ENCODE data around the gene SH3D21.

The SH3D21 gene

GRCh38 chr1:36287595-36287994, 18.6 kb upstream of the SH3D21 start:
- H3F3A ChIP-seq (ENCODE audit: control insufficient read depth, insufficient read depth) = peaks cover 36% of the 10 kb centered on the region
- H3K9me2 ChIP-seq (replicated peaks; ENCODE audit: control insufficient read depth, low read length) = no peaks in the 10 kb centered on the region
- H3K9me3 ChIP-seq (ENCODE audit: control insufficient read depth, insufficient read depth, low read length) = no peaks in the 10 kb centered on the region
- H3K4me1 ChIP-seq (ENCODE audit: control insufficient read depth, low read length) = peaks cover 20% of the 10 kb centered on the region
- H3K4me3 ChIP-seq (ENCODE audit: low read length) = no peak overlapping the region
- peaks cover 22% of the 10 kb centered on the region; the same call in 1 of the 2 replicates for H4K20me1 ChIP-seq (ENCODE audit: control insufficient read depth, insufficient read depth, low read depth, low read length)
- TF ChIP-seq CTCF (IDR thresholded peaks at IDR 0.05; ENCODE audit: low read depth, low read length, poor library complexity, severe bottlenecking) (no peak), EZH2phosphoT487 (IDR thresholded peaks at IDR 0.05; ENCODE audit: borderline replicate concordance, low read length) (no peak)
- H3K79me2 ChIP-seq (ENCODE audit: control insufficient read depth, low read length) = peaks cover 59% of the 10 kb centered on the region
- no peak overlapping the region for H3K4me2 ChIP-seq (ENCODE audit: low read length)
- peaks cover 96% of the 10 kb centered on the region for H3K36me3 ChIP-seq (ENCODE audit: control insufficient read depth, low read length)
- no peak overlapping the region for H3K27ac ChIP-seq (ENCODE audit: low read depth, low read length)
- H3K27me3 ChIP-seq (ENCODE audit: control insufficient read depth, low read length) = no peaks in the 10 kb centered on the region

- H3K36me3 ChIP-seq (ENCODE audit: control insufficient read depth, low read length) = peaks cover 86% of the 10 kb centered on the region
- H3K9me2 ChIP-seq (replicated peaks; ENCODE audit: control insufficient read depth, low read length) = no peaks in the 10 kb centered on the region
- H3K27me3 ChIP-seq (ENCODE audit: control insufficient read depth, low read length) = no peaks in the 10 kb centered on the region
- TF ChIP-seq EZH2phosphoT487 (IDR thresholded peaks at IDR 0.05; ENCODE audit: borderline replicate concordance, low read length) = no peak
- TF ChIP-seq CTCF (IDR thresholded peaks at IDR 0.05; ENCODE audit: low read depth, low read length, poor library complexity, severe bottlenecking) = no peak
- no peaks in the 10 kb centered on the region for H3K9me3 ChIP-seq (ENCODE audit: control insufficient read depth, insufficient read depth, low read length)
- H3K4me3 ChIP-seq (ENCODE audit: low read length) = no peak overlapping the region
- H3K79me2 ChIP-seq (ENCODE audit: control insufficient read depth, low read length) = peaks cover 9% of the 10 kb centered on the region
- no peaks in the 10 kb centered on the region for H4K20me1 ChIP-seq (ENCODE audit: control insufficient read depth, insufficient read depth, low read depth, low read length)
- no peak overlapping the region for H3K4me2 ChIP-seq (ENCODE audit: low read length)
- no peak overlapping the region for H3K27ac ChIP-seq (ENCODE audit: low read depth, low read length)
- peaks cover 14% of the 10 kb centered on the region for H3F3A ChIP-seq (ENCODE audit: control insufficient read depth, insufficient read depth)
- no peaks in the 10 kb centered on the region for H3K4me1 ChIP-seq (ENCODE audit: control insufficient read depth, low read length)
These were observed 10.8 kb upstream of the SH3D21 start for GRCh38 chr1:36295390-36295789.

GRCh38 chr1:36297062-36297461, 9.1 kb upstream of the SH3D21 start:
- Histone ChIP-seq H3K9me3 (ENCODE audit: control insufficient read depth, insufficient read depth, low read length) (no peaks in the 10 kb centered on the region), H3K79me2 (ENCODE audit: control insufficient read depth, low read length) (0 out of 2 replicates have a peak, but pooled peaks cover 2% of the 10 kb centered on the region), H3K4me1 (ENCODE audit: control insufficient read depth, low read length) (no peaks in the 10 kb centered on the region), H3K4me3 (ENCODE audit: low read length) (no peak overlapping the region), H3K36me3 (ENCODE audit: control insufficient read depth, low read length) (peaks cover 86% of the 10 kb centered on the region), H3F3A (ENCODE audit: control insufficient read depth, insufficient read depth) (peaks cover 19% of the 10 kb centered on the region), H3K9me2 (replicated peaks; ENCODE audit: control insufficient read depth, low read length) (no peaks in the 10 kb centered on the region), H3K27ac (ENCODE audit: low read depth, low read length) (no peak overlapping the region), H3K4me2 (ENCODE audit: low read length) (no peak overlapping the region), H4K20me1 (ENCODE audit: control insufficient read depth, insufficient read depth, low read depth, low read length) (no peaks in the 10 kb centered on the region), H3K27me3 (ENCODE audit: control insufficient read depth, low read length) (no peaks in the 10 kb centered on the region)
- TF ChIP-seq EZH2phosphoT487 (IDR thresholded peaks at IDR 0.05; ENCODE audit: borderline replicate concordance, low read length) = no peak
- TF ChIP-seq CTCF (IDR thresholded peaks at IDR 0.05; ENCODE audit: low read depth, low read length, poor library complexity, severe bottlenecking) = no peak

Data from DOHH2 (cell line).